K562 (cell line): ENCODE results near the gene HBG1. TPM values are rescaled to one million over a fixed set of nuclear protein-coding genes. Genes with fewer than 3 reads are reported as not detected.

ENCODE experiments used
- BACH1 ChIP-seq: fragments of 200-800 bp; sonication (Bioruptor generic); IDR thresholded peaks from 2 replicates; pipeline ENCODE4 v1.6.1; 2016; ENCODE audit warnings: missing genetic modification characterization, missing compliant biosample characterization
- FOXA1 ChIP-seq: fragments of 450-650 bp; IDR thresholded peaks from 2 replicates; pipeline ENCODE4 v1.6.1; 2016; ENCODE audit warnings: mild to moderate bottlenecking, borderline replicate concordance
- FOXJ2 ChIP-seq: fragments of 200-800 bp; sonication (Bioruptor generic); IDR thresholded peaks from 2 replicates; pipeline ENCODE4 v1.6.1; 2016; ENCODE audit warnings: missing genetic modification characterization, missing compliant biosample characterization
- FOXK1 ChIP-seq: sonication (generic); formaldehyde crosslinking; IDR thresholded peaks from 2 replicates; pipeline ENCODE4 v1.8.0; 2022; ENCODE audit warnings: missing genetic modification reagents, mild to moderate bottlenecking, borderline replicate concordance
- HLTF ChIP-seq: fragments of 450-650 bp; IDR thresholded peaks from 2 replicates; pipeline ENCODE4 v1.6.1; 2016
- KDM4B ChIP-seq, 2 experiments: fragments of 450-650 bp in 1 of 2; sonication (generic) in 1 of 2; IDR thresholded peaks; 2 replicates each; pipeline ENCODE4 v1.6.1; 2016 to 2017; ENCODE audit warnings: borderline replicate concordance in 2 of 2, antibody characterized with exemption in 1 of 2, low read depth in 1 of 2, mild to moderate bottlenecking in 1 of 2
- MAFF ChIP-seq: IDR thresholded peaks from 2 replicates; pipeline ENCODE4 v1.6.1; 2012; ENCODE audit warnings: low read length, improper control_type of control experiment
- MXI1 ChIP-seq: IDR thresholded peaks from 2 replicates; pipeline ENCODE4 v1.6.1; 2011; ENCODE audit warnings: low read depth, mild to moderate bottlenecking, improper control_type of control experiment, low read length
- NFE2L1 ChIP-seq: fragments of 450-650 bp; IDR thresholded peaks from 2 replicates; pipeline ENCODE4 v1.6.1; 2016; ENCODE audit warnings: missing genetic modification characterization, low read depth, mild to moderate bottlenecking, missing compliant biosample characterization, moderate library complexity, borderline replicate concordance
- NFIX ChIP-seq: fragments of 250-450 bp; sonication (Bioruptor Pico); IDR thresholded peaks from 2 replicates; pipeline ENCODE4 v1.4.0; 2020; ENCODE audit warnings: low read depth, mild to moderate bottlenecking, moderate library complexity
- RBFOX2 ChIP-seq: fragments of 200-400 bp; formaldehyde crosslinking; IDR thresholded peaks from 2 replicates; pipeline ENCODE4 v1.6.1; 2017; ENCODE audit warnings: low read depth, mild to moderate bottlenecking, low read length, moderate library complexity
- RUNX1 ChIP-seq: sonication (generic); IDR thresholded peaks from 2 replicates; pipeline ENCODE4 v1.6.1; 2016; ENCODE audit warnings: antibody characterized with exemption, low read depth
- TCF3 ChIP-seq: sonication (generic); formaldehyde crosslinking; IDR thresholded peaks from 2 replicates; pipeline ENCODE4 v1.4.0; 2020; ENCODE audit warnings: mild to moderate bottlenecking, missing genetic modification reagents
- ZNF232 ChIP-seq: sonication (generic); formaldehyde crosslinking; IDR thresholded peaks from 2 replicates; pipeline ENCODE4 v1.8.0; 2022; ENCODE audit warnings: mild to moderate bottlenecking, missing genetic modification reagents
- ZNF316 ChIP-seq: fragments of 450-650 bp; IDR thresholded peaks from 2 replicates; pipeline ENCODE4 v1.6.1; 2016
- polyA plus RNA-seq, 8 experiments: library from polyadenylated mRNA; depleted of rRNA in 4 of 8; stranded (reverse) in 5 of 8; unstranded in 3 of 8; fragments of >200 nt; fragmentation: Nextera tagmentation in 2 of 8; fragmentation: Illumina TruSeq in 1 of 8; extraction: Ambion mirVana in 2 of 8; extraction: Trizol in 1 of 8; gene quantifications; 2 replicates each; pipeline versions ENCODE4 v1.2.1 to v1.2.3, GENCODE V29; 2011 to 2014; ENCODE audit warnings: inconsistent platforms in 1 of 8, missing spikeins in 1 of 8
- total RNA-seq, 7 experiments: library from RNA; depleted of rRNA in 6 of 7; stranded (reverse); fragments of >200 nt in 6 of 7; fragmentation: Illumina TruSeq in 2 of 7; extraction: Trizol in 2 of 7; gene quantifications; 2 replicates each; pipeline versions ENCODE4 v1.2.1 to v1.2.3, GENCODE V29; 2011 to 2021; ENCODE audit warnings: low replicate concordance in 1 of 7
- TF ChIP-seq, protein P1 (sequence below): fragments of 200-600 bp; sonication (generic); IDR thresholded peaks from one replicate; pipeline ENCODE4 v1.6.1; 2012; ENCODE audit warnings: mild to moderate bottlenecking, low read depth, low read length, inconsistent platforms
- TF ChIP-seq, protein P2 (sequence below): sonication (generic); formaldehyde crosslinking; IDR thresholded peaks from 2 replicates; pipeline ENCODE4 v1.8.1; 2023; ENCODE audit warnings: mild to moderate bottlenecking, missing genetic modification reagents, moderate library complexity

Gene HBG1
- total and polyA plus RNA-seq, 9 of the 15 experiments (the other 6 are each of a cell fraction or from before 2014, with no cell fraction given): 1,066 to 16,338 (median 4,898) TPM

DNA sequence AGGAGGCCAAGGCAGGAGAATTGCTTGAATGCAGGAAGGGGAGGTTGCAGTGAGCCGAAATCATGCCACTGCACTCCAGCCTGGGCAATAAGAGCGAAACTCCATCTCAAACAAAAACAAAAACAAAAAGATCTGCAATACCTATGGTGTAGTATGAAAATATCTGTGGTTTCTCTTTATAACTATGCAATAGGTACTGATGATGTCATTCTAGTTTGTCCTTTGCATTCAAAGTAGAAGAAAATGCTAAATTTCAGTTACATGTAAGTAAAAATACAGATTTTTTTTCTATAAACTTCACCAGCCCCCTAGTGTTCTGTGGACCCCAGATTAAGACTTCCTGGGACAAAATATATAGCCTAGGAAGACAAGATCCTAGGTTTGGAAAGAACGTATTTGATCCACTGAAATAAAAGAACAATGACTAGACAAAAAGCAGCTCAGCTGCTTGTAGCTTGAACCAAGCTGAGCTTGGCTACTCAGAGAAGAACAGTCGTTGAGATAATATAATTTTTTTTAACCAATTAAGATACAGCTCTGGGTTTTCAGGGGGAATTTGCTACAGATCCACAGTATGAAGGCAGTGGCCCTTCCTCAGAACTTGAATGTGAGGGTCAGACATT, 22.8 kb upstream of the HBG1 start (continued):
- TF ChIP-seq, protein P1, sequence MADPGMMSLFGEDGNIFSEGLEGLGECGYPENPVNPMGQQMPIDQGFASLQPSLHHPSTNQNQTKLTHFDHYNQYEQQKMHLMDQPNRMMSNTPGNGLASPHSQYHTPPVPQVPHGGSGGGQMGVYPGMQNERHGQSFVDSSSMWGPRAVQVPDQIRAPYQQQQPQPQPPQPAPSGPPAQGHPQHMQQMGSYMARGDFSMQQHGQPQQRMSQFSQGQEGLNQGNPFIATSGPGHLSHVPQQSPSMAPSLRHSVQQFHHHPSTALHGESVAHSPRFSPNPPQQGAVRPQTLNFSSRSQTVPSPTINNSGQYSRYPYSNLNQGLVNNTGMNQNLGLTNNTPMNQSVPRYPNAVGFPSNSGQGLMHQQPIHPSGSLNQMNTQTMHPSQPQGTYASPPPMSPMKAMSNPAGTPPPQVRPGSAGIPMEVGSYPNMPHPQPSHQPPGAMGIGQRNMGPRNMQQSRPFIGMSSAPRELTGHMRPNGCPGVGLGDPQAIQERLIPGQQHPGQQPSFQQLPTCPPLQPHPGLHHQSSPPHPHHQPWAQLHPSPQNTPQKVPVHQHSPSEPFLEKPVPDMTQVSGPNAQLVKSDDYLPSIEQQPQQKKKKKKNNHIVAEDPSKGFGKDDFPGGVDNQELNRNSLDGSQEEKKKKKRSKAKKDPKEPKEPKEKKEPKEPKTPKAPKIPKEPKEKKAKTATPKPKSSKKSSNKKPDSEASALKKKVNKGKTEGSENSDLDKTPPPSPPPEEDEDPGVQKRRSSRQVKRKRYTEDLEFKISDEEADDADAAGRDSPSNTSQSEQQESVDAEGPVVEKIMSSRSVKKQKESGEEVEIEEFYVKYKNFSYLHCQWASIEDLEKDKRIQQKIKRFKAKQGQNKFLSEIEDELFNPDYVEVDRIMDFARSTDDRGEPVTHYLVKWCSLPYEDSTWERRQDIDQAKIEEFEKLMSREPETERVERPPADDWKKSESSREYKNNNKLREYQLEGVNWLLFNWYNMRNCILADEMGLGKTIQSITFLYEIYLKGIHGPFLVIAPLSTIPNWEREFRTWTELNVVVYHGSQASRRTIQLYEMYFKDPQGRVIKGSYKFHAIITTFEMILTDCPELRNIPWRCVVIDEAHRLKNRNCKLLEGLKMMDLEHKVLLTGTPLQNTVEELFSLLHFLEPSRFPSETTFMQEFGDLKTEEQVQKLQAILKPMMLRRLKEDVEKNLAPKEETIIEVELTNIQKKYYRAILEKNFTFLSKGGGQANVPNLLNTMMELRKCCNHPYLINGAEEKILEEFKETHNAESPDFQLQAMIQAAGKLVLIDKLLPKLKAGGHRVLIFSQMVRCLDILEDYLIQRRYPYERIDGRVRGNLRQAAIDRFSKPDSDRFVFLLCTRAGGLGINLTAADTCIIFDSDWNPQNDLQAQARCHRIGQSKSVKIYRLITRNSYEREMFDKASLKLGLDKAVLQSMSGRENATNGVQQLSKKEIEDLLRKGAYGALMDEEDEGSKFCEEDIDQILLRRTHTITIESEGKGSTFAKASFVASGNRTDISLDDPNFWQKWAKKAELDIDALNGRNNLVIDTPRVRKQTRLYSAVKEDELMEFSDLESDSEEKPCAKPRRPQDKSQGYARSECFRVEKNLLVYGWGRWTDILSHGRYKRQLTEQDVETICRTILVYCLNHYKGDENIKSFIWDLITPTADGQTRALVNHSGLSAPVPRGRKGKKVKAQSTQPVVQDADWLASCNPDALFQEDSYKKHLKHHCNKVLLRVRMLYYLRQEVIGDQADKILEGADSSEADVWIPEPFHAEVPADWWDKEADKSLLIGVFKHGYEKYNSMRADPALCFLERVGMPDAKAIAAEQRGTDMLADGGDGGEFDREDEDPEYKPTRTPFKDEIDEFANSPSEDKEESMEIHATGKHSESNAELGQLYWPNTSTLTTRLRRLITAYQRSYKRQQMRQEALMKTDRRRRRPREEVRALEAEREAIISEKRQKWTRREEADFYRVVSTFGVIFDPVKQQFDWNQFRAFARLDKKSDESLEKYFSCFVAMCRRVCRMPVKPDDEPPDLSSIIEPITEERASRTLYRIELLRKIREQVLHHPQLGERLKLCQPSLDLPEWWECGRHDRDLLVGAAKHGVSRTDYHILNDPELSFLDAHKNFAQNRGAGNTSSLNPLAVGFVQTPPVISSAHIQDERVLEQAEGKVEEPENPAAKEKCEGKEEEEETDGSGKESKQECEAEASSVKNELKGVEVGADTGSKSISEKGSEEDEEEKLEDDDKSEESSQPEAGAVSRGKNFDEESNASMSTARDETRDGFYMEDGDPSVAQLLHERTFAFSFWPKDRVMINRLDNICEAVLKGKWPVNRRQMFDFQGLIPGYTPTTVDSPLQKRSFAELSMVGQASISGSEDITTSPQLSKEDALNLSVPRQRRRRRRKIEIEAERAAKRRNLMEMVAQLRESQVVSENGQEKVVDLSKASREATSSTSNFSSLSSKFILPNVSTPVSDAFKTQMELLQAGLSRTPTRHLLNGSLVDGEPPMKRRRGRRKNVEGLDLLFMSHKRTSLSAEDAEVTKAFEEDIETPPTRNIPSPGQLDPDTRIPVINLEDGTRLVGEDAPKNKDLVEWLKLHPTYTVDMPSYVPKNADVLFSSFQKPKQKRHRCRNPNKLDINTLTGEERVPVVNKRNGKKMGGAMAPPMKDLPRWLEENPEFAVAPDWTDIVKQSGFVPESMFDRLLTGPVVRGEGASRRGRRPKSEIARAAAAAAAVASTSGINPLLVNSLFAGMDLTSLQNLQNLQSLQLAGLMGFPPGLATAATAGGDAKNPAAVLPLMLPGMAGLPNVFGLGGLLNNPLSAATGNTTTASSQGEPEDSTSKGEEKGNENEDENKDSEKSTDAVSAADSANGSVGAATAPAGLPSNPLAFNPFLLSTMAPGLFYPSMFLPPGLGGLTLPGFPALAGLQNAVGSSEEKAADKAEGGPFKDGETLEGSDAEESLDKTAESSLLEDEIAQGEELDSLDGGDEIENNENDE: no peak
- TF ChIP-seq, protein P2, sequence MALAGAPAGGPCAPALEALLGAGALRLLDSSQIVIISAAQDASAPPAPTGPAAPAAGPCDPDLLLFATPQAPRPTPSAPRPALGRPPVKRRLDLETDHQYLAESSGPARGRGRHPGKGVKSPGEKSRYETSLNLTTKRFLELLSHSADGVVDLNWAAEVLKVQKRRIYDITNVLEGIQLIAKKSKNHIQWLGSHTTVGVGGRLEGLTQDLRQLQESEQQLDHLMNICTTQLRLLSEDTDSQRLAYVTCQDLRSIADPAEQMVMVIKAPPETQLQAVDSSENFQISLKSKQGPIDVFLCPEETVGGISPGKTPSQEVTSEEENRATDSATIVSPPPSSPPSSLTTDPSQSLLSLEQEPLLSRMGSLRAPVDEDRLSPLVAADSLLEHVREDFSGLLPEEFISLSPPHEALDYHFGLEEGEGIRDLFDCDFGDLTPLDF (CRISPR knock-in tag): no peak
- TF ChIP-seq MXI1 (no peak), FOXK1 (CRISPR knock-in tag) (no peak), NFIX (CRISPR knock-in tag) (no peak), ZNF316 (peak; percentile 90), NFE2L1 (tag) (peak; percentile 85), RBFOX2 (no peak), FOXA1 (no peak), KDM4B (IDR thresholded peaks at IDR 0.05; ENCODE audit: borderline replicate concordance in 2 of 2, low read depth in 1 of 2) (no peak), RUNX1 (no peak), TCF3 (CRISPR knock-in tag) (no peak), FOXJ2 (no peak), ZNF232 (CRISPR knock-in tag) (no peak), MAFF (peak; percentile 82), BACH1 (tag) (peak; percentile 67; the same call in 1 of the 2 replicates), HLTF (no peak)
